NCI-H2081 treated with DMSO at 0.1 percent for 48 hours (cell line): Measurements from ENCODE around the gene FKBP8.
"Not testable (repeated sequence)": the region's sequence is repeated elsewhere in the genome, so short reads cannot be mapped to it uniquely, and the experiment has no call there.

Experiments used
- DNase-seq: peaks from one replicate; lab custom pipeline; 2025; lab: John Stamatoyannopoulos, UW

FKBP8 gene

DNA sequence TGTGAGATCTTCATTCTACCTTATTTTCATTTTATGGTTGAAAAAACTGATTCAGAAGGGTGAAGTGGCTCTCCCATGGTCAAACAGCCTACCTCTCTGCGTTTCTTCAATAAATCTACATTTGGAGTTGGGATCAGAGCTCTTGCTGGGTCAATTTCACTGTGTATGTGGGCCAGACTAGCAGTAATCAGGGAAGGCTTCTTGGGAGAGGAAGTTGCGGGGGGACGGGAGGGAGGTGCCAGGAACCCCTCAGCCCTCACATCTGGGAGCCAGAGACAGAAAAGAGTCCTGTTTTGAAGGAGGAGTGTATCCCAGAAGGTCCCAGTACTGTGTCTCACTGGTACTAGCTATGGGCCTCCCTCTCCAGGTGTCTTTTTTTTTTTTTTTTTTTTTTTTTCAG, 15.2 kb upstream of the FKBP8 start:
- no peak for DNase-seq

DNA sequence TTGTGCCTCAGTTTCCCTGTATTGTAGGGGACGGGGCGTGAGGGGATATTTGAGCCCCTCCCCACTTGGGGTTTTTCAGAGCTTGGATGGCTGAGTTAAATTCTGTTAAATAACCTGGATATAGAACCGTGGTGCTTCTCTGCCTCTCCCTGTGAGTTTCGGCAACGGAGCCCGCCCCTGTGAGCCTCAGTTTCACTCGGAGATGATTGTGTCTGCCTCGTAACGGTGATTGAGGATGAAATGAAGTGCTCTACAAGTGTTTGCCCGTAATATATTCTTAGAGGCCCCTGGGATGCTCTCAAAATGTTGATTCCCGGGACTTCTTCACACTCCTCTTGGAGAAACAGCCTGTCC, 14.8 kb upstream of the FKBP8 start:
- DNase-seq = no peak

DNA sequence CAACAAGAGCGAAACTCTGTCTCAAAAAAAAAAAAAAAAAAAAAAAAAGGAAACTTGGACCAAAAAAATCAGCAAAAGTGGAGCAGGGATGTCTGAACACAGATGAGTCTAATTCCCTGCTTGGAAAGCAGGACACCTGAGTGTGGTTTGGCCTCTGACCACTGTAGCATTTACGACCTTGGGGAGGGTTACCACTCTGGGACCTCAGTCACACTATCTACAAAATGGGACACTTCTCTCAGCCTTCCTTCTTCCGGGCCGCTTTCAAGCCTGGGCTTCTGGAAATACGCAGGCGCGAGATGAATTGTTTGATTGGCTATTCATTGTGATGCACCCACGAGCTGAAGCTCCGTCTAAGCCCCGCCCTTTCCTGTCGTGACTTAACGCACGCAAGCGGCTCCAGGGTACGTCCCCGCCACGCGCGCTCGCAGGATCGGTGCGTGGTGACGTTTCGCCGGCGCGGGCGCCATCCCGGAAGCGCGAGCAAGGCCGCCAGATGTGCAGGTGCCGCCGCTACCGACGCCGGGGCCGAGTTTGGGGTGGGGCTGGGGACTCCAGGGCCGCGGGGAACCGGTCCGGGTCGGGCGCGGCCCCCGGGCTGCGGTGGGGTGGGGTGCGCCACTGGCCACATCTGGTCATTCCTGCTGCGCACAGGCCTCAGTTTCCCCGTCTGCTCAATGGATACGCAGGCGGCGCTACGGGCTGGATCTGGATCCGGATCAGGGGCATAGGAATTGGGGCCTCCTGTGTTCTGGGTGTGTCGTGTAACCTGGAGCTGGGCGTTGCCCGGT, 14.2 kb upstream of the FKBP8 start, which contains the start of gene KXD1:
Gene KXD1, plus strand, starts transcription at position 460 of the 791 bp plus-strand sequence. CDS start 4,187 bp downstream, outside the sequence.
- peak; percentile 88 for DNase-seq

DNA sequence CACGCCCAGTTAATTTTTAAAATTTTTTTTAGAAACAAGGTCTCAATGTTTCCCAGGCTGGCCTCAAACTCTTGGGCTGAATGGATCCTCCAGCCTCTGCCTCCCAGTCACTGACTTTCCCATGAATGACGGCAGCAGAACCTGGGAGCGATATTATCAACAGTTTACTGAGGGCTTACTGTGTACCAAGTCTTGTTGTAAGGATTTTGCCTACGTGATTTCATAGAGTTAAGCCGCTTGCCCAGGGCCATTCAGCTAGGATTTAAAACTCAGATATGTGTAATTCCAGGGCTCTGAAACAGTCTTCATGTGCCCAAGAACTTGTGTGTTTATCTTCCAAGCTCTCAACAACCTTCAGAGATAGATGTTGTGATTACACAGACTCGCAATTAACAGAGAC, 8.3 kb upstream of the FKBP8 start:
- no peak for DNase-seq

DNA sequence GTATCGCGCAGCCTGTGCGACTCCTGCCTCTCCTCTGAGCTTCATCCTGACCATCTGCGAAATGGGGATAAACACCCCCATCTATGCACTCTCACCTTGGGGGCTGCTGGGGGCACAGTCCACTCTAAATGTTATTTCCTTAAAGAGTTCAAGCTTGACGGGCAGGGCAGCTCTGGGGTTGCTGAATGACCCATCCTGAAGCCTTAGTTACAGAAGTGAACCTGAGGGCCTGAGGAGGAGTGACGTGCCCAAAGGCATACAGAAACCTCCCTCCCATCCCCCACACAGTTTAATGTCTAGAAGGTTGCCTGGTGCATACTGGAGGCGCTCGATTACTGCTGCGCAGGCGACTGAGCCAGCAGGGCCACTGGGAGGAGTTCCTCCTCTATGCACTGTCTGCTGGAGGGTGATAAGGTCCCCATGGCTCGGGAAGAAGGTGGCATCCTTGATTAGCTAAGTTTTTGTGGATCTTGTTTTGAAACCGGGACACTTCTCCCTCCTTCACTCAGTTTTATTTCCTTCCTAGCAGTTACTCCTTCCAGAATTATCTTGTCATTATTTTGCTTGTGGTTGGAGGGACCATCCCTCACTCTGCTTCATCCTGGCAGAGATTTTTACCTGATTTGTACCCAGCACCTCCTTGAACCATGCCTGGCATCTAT, 572 bp upstream of the FKBP8 start:
- DNase-seq = no peak

DNA sequence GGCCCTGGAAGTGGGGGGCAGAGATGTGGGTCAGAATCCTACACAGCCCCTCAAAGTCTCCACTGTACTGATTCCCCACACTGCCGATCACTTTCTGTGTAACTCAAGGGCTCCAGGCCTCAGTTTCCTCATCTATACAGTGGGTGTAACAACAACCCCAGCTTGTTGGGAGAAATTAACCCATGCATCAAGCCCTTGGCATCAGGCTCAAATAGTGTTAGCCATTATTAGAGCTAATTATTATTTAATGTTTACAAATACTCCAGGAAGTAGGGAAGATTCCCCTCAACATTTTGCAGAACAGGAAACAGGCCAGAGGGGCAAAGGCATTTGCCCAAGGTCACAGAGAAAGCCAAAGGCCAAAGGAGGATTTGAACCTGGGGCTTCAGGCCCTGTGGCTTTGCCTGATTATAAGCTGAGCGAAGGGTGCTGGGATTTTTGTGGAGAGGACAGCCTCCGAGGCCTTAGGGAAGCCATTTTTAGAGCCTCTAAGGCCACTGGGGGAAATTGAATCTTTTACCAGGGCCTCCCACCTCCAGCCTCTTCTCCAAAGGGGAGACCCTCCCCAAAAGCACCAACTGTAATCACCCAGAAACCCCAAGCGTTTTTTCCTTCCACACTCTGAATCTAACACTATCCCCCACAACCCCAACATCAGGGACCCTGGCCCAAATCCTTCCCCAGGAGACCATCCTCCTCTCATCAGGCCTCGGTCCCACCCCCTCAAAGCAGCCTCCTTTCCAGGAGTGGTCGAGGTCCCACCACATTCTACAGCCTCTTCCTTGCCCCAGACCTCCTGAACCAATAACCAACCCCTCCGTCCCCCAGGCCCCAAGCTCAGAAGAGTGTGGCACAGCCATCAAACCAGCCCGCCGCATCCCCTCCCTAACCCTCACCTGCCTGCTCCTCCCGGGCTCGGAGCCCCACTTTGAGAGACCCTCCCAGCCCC, 1.1 kb downstream of the FKBP8 start:
- DNase-seq = no peak

DNA sequence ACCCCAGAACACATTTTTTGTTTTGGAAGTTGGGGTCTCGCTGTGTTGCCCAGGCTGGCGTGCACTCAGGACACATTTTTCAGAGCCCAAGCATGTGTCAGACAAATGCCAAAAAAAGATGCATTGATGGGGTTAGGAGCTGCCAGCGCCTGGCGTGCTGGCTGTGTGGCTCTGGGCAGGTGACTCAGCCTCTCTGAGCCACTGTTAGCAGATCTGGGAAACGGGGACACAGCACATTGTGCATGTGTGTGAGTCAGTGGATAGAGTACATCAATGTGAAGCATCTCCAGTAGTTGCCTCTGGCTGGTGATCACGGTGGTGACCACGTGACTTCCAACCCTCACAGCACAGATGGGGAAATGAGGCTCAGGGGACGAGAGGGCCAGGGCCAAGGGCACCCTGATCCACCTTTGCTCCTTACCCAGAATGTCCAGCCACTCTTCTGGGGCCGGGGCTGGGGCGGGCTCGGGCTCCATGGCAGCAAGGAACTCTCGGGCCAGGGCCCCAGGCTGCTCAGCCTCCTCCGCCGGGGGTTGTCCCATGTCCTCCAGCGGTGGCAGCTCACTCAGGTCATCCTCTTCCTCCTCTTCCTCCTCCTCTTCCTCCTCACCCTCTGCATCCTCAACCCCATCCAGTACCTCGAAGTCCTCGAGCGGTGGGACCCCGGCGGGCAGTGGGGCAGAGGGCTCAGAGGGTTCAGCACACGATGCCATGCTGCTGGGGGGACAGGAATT, 1.9 kb downstream of the FKBP8 start:
- no peak for DNase-seq

DNA sequence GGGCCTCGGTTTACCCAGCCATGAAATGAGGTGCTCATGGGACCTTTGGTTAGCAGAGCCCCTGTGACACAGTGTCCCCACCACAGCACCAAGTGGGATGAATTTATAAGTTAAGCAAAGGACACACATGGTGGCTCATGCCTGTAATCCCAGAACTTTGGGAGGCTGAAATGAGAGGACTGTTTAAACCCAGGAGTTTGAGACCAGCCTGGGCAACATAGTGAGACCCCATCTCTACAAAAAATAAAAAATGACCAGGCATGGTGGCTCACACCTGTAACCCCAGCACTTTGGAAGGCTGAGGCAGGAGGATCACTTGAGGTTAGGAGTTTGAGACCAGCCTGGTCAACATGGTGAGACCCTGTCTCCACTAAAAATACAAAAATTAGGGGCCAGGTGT, 3.2 kb downstream of the FKBP8 start:
- DNase-seq = not testable (repeated sequence)

DNA sequence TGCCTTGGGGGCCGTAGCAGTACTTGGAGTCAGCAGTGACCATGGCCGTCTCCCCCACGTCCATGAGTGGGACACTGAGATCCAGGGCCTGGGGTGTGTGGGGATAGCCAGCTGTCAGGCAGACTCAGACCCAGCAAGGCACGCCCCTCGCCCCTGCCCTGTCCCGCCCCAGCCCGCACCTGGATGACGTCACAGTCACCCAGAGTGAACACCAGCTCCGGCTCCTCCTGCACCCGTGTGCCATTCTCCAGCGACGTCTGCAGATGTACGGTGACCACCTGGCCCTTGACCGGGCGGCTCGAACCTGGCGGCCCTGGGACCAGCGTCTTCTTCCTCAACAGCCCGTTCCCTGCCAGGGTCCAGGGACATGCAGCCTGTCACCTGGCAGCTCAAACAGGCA, 4.0 kb downstream of the FKBP8 start:
- no peak for DNase-seq

DNA sequence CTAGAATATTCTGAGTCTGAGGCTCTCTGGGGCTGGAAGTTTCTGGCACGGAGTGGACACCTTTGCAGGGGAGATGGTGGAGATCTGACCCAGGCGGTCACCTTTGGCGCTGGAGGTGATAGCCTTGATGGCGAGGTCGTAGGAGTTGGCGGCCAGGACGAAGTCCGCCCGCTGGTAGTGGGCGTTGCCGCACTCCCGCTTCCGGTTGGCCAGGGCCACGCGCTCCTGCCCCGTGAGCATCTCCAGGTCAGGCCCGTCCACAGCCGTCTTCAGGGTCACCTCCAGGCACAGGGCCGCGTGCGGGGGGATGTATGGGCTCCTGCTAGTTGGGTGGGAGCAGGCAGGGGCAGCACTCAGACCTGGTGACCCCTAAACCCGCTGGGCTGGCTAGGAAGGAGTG, 5.3 kb downstream of the FKBP8 start:
- no peak for DNase-seq

DNA sequence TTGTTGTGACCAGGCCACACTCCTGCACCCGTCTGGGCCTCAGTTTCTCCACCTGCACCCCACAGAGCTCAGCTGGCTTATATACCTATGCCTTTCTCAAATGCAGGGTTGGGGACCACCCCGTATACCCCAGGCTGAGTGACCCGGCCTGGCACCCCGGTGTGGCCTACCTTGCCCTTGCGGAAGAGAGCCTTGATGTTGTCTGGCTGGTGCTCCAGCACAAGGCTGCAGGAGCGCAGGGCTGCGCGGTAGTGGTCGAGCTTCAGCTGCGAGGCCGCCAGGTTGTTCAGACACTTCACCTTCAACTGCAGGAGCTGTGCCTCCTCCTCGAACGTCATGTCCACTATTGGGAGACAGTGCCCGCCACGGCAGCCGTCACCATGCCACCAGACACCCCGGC, 5.9 kb downstream of the FKBP8 start:
- no peak for DNase-seq

DNA sequence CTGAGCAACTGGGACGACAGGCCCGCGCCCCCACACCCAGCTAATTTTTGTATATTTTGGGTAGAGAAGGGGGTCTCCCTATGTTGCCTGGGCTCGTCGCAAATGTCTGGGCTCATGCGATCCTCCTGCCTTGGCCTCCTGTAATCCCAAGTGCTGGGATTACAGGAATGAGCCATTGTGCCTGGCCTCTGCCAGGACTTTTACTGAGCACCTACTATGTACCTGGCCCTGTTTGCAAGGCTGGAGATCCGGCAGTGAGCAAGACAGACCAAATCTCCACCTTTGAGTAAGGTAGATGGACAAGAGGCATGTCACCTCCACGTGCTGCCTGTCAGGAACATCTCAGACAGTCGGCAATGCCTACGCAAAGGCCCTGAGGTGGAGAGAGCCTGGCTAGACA, 6.9 kb downstream of the FKBP8 start:
- DNase-seq = no peak

DNA sequence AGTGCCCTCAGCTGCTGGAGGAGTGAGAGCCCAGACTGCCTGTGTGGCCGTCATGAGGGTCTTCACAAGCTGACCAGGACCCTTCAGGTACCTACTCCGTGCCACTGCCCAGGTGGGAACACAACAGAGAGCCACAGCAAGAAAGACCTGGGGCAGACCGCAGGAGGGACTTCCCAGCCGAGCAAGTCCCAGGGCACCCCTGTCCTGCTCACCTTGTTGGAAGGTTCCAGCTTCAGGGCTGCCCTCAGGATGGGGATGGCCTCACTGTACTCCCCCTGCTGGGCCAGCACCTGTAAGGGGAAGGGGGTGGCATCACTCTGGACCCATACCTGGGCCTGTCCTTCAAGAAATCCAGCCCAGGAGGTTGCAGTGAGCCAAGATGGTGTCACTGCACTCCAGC, 10.3 kb downstream of the FKBP8 start:
- DNase-seq = no peak

DNA sequence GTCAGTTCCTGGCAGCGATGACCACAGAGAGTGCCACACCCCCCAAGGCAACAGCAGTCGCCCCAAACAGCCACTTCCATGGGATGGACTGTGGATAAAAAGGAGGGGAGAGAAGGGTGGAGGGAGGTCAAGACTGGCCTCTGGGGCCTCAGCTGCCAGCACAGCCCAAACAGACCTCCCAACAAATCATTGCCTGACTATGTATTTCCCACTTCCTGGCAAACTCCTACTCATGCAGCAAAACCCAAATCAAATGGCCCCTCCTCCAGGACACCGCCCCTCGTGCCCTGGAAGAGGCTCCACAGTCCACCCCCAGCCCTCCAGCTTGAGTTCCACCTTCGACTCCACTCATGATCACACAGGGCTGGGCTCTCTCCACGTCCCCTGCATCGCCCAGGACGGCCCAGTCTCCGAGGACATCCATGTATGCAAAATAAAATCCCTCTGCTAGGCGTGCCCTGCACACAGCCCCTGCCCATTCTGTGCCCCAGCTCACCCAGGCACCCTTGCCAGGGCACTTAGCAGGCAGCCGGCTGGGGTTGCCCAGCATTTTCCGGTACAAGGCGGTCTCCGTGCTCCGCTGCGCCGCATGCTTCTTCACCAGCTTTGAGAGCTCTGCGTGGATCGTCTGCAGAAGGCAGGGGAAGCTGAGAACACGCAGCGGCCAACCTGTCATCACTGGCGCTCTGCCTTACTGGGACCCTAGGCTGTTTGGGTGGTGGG, 11.0 kb downstream of the FKBP8 start:
- DNase-seq = no peak

DNA sequence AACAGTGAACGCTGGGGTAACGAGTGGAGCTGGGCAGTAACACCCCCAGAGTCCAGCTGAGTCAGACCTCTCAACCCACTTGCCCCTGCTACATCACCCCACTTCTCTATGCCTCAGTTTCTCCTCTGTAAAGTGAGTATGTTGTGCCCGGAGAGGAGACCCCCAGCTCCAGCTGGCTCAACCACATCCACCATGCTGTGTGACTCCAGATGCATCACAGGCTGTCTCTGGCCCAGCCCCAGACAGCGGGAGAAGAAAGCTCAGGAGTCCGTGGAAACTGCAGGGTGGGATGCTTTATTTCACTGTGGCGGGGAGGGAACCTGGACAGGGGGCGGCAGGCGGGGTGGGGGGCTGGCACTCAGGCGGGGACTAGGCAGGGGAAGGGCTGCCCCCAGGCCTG, 11.9 kb downstream of the FKBP8 start:
- no peak for DNase-seq

DNA sequence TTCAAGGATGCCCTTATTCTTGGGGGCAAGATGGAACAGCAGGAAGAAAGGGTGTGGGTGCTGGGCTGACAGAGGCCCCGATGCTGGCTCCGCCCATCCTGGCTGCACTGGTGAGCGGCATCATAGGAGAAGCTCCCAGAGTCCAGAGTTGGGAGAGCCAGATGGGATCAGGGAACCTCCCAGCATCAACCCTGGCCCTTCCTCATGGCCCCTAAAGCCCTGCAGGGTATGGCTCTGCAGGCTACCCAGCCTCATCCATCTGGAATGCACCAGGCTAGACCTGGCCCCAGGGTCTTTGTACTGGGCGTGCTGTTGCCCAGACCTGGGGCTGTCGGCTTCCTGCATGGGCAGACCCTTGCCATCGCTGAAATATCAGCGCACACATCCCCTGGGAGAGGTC, 13.6 kb downstream of the FKBP8 start:
- no peak for DNase-seq

DNA sequence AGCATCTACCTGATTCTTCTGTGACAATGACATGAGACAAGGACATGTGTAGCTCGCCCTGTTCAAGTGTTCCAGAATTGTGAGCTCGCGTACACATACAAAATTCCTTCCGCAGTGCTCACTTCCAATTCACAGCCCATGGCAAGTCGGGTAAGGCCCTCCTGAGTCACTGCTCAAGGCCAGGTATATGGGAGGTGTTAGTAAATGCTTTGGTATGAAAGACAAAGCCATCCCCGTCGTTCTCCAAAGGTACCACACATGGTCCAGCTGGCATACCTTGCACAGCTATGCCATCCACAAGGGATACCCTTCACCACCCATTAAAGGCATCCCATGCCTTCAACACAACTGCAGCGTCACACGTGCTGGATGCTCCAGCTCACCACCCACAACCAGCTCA, 17.1 kb downstream of the FKBP8 start:
- DNase-seq = no peak

DNA sequence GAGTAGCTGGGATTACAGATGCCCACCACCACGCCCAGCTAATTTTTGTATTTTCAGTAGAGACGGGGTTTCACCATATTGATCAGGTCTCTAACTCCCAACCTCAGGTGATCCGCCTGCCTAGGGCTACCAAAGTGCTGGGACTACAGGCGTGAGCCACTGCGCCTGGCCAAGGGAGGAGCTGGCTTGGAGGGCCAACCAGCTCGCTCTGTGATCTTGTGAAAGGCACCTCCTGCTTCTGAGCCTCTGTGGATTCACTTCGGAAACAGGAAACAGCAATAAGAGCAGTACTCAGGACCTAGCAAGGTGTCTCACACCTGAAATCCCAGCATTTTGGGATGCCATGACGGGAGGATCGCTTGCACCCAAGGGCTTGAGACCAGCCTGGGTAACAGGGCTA, 19.5 kb downstream of the FKBP8 start:
- DNase-seq = no peak

DNA sequence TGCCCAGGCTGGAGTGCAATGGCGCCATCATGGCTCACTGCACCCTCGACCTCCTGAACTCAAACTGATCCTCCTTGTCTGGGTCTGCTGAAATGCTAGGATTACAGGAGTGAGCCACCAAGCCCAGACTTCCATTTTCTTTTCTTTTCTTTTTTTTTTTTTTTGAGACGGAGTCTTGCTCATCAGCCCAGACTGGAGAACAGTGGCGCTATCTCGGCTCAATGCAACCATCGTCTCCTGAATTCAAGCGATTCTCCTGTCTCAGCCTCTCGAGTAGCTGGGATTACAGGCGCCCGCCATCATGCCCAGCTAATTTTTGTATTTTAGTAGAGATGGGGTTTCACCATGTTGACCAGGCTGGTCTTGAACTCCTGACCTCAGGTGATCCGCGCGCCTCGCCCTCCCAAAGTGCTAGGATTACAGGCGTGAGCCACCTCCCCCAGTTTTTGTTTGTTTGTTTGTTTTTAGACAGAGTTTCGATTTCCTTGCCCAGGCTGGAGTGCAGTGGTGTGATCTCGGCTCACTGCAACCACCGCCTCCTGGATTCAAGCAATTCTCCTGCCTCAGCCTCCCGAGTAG, 20.4 kb downstream of the FKBP8 start:
- not testable (repeated sequence) for DNase-seq

DNA sequence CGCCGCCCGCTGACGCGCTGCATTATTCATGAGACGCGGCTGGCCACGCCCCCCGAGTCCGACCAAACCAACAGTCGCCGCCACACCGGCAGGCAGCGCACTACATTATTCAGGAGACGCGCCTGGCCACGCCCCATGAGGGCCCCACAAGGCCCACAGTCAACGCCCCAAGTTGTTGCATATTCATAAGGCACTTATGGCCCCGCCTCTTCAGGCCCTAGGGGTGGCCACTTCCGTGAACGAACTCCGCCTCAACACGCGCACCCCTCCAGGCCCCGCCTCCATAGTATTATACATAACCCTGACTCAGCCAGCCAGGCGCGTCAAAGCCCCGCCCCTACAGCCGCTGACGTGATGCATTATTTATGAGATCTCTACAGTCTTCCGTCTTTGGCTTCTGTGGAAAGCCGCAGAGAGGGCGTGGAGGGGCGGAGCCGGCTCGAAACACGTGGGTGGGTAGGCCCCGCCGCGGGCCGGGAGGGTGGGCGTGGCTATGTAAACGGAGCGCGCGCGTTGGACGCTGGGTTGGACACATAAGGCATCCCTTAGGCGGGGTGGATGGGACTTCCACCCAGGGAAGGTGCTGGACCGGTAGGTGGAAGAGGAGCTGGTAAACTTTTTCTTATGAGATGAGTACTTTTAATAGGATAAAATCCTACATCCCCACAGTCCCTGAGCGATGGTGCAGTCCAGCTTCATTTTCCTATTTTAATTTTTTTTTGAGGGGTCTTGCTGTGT, 21.1 kb downstream of the FKBP8 start:
- peak; percentile 100 for DNase-seq
